Raji (cell line): ENCODE results near the gene DNM1L.
A peak's percentile ranks its signal among the peaks of the same experiment; 100 is the strongest.

Experiments
- POLR2A ChIP-seq: IDR thresholded peaks from 2 replicates; pipeline ENCODE4 v1.6.1; 2011; ENCODE audit warnings: low read depth, low read length, control low read depth; ENCODE audit not compliant: insufficient read depth

Gene DNM1L

GRCh38 chr12:32679091-32679919 lies at the start of gene DNM1L:
DNM1L (plus strand) TSS chr12:32679301; CDS start chr12:32679364, 63 bp downstream.
- peak; percentile 87 for TF ChIP-seq POLR2A

DNA sequence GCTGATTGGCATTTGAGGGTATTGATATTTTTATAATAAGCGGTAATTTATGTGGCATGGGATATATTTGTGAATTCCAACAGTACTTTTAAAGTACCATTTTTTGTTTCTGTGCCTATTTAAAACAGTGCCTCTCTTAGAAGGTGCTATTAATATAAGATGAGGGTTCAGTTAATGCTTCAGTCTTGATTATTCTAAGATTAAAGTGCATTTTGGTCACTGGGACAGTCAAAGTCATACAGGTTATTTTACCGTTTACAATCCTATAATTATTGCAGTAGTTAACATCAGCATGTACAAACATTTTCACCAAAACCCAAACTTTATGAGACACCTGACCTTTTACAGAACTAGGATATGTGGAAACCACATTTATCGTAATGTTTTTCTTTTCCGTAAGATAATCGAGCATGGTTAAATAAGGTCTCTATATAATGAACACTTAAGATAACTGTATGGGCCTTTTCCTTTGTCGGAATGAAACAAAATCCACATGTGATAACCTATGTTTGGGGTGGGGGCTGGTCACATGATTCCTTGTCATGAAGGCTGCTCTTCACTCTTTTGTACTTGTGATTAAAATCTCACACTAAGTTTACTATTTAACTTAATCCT lies 37.7 kb upstream of the DNM1L start:
- TF ChIP-seq POLR2A, result no peak

DNA sequence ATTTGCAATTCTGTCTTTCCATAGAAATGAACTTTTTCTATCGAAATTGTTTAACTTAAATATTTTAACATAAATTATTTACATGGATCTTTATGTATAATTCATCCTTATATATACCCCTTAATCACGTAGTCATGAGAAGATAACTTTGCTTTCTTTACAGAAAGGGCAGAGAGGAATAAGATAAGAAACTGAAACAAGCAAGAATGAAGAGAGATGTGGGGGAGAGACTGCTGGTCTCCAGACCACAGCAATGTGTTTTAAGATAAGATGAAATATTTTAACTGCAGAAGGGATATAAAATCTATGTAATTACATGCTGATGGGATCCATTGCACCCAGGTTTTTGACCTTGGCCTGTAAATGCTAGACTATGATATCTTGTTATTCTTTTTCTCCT lies 34.7 kb upstream of the DNM1L start:
- TF ChIP-seq POLR2A, result no peak

DNA sequence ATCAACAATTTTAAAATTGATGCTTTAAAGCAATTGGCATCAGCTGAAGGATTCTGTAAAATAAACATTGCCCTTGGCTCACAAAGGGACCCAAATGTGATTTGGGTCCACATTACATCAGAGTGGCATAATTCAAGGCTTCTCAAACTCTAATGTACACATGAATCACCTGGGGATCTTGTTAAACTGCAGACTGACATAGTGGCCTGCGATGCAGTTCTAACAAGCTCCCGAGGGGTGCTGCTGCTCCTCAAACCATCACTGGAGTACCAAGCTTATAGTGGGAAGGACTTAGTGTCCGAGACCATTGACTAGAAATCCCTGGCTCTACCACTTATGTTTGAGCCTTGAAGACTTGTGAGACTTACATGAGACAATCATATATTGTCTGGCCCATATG lies 31.8 kb upstream of the DNM1L start:
- TF ChIP-seq POLR2A, result no peak

DNA sequence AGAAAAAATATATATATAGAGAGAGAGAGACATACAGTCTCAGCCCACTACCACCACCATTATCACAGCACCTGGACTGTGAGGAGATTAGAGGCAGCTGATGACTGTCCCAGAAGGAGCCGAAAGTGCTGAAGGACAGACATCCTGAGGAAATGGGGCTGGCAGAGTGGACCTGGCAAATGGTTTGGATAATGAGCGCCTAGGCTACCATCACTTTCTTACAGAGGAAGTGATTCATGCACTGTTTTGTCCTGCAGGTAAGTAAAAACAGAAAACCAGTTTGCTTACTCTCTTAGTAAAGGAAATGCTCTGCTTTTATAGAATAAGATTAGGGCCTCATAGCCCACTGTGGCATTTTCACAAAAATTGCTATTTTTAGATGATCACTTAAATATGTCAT lies 28.6 kb upstream of the DNM1L start:
- TF ChIP-seq POLR2A, result no peak

DNA sequence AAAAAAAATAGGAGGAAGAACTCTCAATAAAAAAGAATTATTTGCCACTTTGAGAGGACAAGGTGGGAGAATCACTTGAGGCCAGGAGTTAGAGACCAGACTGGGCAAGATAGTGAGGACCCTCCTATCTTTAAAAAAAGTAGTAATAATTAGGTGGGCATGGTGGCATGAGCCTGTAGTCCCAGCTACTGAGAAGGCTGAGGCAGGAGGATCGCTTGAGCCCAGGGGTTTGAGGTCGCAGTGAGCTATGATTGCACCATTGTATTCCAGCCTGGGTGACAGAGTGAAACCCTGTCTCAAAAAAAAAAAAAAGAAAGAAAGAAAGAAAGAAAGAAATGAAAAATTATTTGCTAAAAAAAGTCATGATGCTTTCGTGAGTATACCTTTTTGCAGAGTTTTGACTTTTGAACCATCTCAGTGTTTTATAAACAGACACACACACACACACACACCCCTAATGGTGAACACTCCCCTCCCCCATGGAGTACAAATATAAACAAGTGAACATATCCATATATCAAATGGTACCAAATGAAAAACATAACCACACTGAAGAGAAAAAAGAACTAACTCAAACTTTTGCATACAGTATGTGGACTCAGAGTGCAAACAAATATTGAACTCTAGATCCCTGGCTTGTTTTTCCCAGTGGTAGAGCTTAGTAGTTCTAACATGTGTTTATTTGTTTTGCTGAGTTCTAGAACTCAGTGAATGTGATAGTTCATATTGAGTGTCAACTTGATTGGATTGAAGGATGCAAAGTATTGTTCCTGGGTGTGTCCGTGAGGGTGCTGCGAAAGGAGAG lies 27.7 kb upstream of the DNM1L start:
- no peak for TF ChIP-seq POLR2A

- TF ChIP-seq POLR2A, result no peak
Measured at GRCh38 chr12:32651956-32652210, 27.2 kb upstream of the DNM1L start.

- TF ChIP-seq POLR2A, result no peak
Measured at GRCh38 chr12:32659908-32660440, 19.1 kb upstream of the DNM1L start.

- no peak for TF ChIP-seq POLR2A
Measured at GRCh38 chr12:32661706-32662105, 17.4 kb upstream of the DNM1L start.

DNA sequence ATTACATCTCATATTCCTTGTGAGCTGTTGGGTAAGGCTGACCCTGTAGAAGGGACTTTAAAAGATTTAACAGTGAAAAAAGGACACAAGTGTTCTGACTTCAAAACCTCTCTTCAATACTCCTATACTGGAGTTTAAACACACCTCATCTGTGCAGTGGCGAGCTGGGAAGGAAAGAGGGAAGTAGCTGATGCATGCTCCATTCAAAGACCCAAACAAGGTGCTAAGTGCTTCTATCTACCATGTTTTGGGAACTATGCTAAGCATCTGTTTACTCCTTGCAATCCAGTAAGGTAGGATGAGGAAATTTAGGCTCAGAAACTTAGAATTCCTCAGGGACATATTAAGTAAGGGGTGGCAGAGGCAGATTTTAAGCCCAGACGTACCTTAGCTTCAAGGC lies 16.4 kb upstream of the DNM1L start:
- TF ChIP-seq POLR2A, result no peak

GRCh38 chr12:32666018-32666417 lies 13.1 kb upstream of the DNM1L start:
- no peak for TF ChIP-seq POLR2A

DNA sequence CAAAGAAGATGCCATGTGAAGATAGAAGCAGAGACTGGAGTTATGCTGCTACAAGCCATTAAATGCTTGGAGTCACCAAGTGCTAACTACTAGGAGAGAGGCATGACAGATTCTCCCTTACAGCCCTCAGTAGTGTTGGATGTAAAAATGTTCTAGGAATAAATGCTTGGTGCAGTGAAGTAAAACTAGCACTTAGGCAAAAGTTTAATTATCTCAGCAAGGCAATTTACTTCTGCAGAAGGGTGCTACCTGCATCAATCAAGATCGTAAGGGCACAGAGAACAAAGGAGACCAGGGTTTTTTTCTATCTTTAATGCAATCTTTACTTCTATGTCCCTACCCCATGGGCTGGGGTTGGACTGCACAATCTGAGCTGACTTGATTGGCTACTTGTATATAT lies 9.5 kb upstream of the DNM1L start:
- TF ChIP-seq POLR2A, result no peak

GRCh38 chr12:32671930-32672780 lies 6.9 kb upstream of the DNM1L start:
- TF ChIP-seq POLR2A, result no peak

DNA sequence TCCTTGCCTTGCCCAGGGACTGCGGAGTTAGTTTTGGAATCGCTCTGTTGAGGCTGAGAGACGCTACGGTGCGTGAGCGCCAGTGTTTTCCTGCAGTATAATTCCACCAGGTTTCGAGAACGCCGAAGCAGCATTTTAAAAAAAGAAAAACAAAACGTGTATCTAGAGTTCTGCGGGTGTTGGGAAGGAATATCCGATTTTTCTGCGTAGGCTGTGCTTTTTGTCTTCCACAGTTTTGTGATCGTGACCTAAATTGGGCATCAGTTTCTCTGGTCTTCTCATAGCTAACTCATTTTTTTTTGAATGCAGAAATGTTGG lies 778 bp downstream of the DNM1L start:
- TF ChIP-seq POLR2A, result no peak

DNA sequence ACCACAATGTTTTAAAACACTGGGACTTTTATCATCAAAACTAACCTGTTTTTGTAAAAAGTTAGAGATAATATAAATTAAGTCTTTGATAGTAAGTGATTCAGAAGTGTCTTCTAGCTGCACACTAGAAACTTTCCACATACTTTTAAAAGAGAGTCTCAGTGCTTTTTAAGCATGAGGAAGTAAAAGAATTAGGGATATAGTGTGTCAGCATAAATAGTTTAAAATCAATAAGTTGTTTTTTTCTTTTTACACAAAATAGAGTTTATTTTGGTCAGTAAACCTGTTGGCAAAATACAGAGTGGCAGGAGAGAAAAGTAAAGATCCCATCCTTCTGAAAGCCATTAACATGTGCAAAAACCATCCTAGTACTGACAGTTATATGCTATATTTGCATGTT lies 1.7 kb downstream of the DNM1L start:
- TF ChIP-seq POLR2A, result no peak
